IPS-15b (cell line): ENCODE measurements around the gene UTS2R.

Experiments
- H3K27me3 ChIP-seq: one replicate; pipeline ENCODE4 v1.6.1; 2013; ENCODE audit warnings: low read length; ENCODE audit not compliant: control insufficient read depth, insufficient read depth
- H3K36me3 ChIP-seq: one replicate; pipeline ENCODE4 v1.6.1; 2013; ENCODE audit warnings: low read length; ENCODE audit not compliant: control insufficient read depth, insufficient read depth
- H3K4me1 ChIP-seq: one replicate; pipeline ENCODE4 v1.6.1; 2013; ENCODE audit warnings: mild to moderate bottlenecking, low read length; ENCODE audit not compliant: control insufficient read depth, insufficient read depth
- H3K4me3 ChIP-seq: one replicate; pipeline ENCODE4 v1.5.1; 2013; ENCODE audit warnings: low read depth, low read length
- H3K9ac ChIP-seq: one replicate; pipeline ENCODE4 v1.6.1; 2013; ENCODE audit warnings: low read depth, mild to moderate bottlenecking, low read length
- H3K9me3 ChIP-seq: one replicate; pipeline ENCODE4 v1.6.1; 2013; ENCODE audit warnings: mild to moderate bottlenecking, low read length; ENCODE audit not compliant: control insufficient read depth, insufficient read depth

UTS2R gene

DNA sequence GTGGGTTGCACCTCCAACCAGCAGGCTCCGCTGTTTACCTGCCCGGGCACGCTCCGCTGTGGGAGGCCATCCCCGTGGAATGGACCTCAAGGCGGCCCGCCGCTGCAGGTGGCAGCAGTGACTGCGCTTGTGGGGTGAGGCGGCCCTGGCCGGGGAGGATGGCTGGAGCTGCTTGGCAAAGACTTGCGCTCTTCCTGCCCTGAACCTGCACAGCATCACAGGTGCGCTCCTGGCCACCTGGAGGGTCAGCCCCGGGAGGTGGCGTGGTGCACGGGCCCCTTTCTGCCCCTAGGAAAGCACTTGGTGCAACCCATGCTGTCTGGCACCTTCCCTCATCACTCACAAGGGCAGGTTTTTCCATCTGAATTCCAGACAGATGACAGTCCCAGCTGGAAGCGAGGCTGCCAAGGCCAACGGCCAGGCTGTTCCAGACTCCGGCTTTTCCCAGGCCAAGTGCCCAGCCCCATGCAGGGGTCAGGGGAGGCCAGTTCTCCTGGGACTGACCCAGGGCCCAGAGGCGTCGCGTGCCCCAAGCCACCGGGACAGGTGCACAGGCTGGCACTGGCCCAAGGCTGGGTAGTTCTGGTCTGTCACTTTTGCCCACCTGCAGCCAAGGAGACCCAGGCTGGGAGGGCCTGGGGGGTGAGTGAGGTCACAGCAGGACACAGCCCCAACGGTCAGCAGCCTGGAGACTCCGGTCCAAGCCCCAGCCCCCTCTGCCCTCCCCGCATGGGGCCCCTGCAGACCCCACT is 13.3 kb downstream of the UTS2R start:
- H3K4me1 ChIP-seq, result no peaks in the 10 kb centered on the region

DNA sequence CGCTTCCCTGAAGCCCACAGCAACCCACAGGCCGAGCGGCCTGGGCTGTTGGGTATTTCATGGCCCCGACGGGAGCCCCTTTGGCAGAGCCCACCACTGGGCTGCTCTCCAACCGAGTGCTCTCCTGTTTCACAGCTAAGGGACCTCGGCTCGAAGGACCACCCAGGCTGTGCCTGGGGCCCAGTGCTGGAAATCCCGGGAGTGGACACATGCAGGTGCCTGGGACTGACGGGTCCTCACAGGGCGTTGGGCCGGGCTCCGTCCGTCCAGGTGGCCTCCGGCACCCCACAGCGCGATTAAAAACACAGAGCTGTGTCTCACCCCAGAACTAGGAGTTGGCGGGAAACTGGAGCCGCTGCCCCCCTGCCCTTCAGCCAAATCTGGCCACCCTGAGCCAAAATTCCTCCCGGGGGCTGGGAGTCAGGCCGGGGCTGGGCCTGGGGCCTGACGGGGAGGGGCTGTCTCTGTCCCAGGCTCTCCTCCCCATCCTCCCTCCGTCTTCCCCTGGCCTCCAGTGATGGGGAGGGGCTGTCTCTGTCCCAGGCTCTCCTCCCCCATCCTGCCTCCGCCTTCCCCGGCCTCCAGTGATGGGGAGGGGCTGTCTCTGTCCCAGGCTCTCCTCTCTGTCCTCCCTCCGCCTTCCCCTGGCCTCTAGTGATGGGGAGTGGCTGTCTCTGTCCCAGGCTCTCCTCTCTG is 14.1 kb downstream of the UTS2R start:
- Histone ChIP-seq H3K4me1 (no peaks in the 10 kb centered on the region), H3K9me3 (no peaks in the 10 kb centered on the region), H3K9ac (no peak overlapping the region), H3K27me3 (no peaks in the 10 kb centered on the region), H3K36me3 (peaks cover 6% of the 10 kb centered on the region), H3K4me3 (no peak overlapping the region)

More for the DNA sequence above, 13.3 kb downstream of the UTS2R start:
- Histone ChIP-seq H3K9ac (no peak overlapping the region), H3K4me3 (no peak overlapping the region), H3K36me3 (peaks cover under 1% of the 10 kb centered on the region), H3K27me3 (no peaks in the 10 kb centered on the region), H3K9me3 (no peaks in the 10 kb centered on the region)

DNA sequence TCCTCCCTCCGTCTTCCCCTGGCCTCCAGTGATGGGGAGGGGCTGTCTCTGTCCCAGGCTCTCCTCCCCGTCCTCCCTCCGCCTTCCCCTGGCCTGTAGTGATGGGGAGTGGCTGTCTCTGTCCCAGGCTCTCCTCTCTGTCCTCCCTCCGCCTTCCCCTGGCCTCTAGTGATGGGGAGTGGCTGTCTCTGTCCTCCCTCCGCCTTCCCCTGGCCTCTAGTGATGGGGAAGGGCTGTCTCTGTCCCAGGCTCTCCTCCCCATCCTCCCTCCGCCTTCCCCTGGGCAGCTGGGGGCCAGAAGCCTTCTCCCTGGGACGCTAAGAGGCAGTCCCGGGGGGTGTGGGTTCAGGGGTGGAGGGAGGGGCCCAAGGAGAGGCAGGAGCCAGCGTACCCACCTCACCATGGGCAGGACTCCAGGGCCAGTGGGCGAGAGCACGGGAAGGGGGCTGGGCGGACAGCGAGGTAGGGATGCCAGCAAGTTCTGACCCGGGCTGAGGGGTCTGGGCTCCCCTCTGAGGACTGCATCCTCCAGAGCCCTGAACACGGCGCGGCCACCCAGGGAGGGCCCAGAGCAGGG is 14.8 kb downstream of the UTS2R start:
- Histone ChIP-seq H3K4me1 (no peaks in the 10 kb centered on the region), H3K36me3 (peaks cover 6% of the 10 kb centered on the region), H3K4me3 (no peak overlapping the region), H3K9ac (no peak overlapping the region), H3K27me3 (no peaks in the 10 kb centered on the region), H3K9me3 (no peaks in the 10 kb centered on the region)

DNA sequence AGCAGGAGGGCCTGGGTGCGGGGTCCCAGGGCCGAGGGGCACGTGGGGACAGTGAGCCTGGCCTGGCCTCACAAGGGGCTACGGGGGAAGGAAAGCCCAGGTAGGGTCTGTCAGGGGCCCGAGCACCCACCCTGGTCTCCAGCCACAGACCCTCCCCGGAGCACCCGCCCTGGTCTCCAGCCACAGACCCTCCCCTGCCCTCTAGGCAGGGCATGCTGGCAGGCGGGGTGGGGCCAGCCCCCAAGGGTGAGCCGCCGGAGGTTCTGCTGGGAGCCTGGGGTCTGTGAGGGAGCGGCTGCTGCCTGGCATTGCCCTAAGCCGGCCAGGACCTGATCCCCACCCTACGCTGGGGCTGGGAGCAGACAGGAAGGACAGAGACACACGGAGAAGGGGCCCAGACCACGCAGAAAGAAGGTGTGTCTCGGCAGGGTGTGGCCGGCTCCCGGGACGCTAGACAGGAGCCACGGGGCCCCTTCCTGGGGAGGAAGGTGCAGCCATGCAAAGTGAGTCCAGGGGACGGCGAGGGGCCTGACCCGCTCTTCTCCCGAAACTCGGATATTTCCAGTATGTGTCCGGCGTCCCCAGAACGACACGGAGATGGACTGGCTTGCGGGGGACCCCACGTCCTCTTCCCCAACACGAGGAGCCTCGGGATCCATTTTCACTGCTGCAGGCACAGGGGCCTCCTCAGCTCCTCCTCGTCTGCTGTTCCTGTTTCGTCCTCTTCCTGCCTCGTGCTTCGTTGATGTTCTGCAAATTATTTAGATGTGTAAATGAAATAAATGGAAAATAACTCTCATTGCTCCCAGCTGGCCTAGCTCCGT is 15.5 kb downstream of the UTS2R start:
- peaks cover 8% of the 10 kb centered on the region for H3K36me3 ChIP-seq
- H3K4me3 ChIP-seq, result no peak overlapping the region
- no peaks in the 10 kb centered on the region for H3K27me3 ChIP-seq
- no peaks in the 10 kb centered on the region for H3K9me3 ChIP-seq
- H3K4me1 ChIP-seq, result no peaks in the 10 kb centered on the region
- no peak overlapping the region for H3K9ac ChIP-seq

DNA sequence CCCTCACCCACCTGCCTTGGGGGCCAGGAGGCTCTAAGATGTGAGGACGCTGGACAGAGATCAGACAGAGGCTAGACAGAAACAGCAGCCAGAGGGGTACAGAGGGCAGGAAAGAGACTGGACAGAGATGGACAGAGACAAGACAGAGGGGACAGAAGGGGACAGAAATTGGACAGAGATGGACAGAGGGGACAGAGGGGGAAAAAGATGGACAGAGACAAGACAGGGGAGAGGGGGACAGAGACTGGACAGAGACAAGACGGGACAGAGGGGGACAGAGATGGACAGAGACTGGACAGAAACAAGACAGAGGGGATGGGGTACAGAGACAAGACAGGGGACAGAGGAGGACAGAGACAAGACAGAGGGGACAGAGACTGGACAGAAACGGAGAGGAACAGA is 16.1 kb downstream of the UTS2R start:
- Histone ChIP-seq H3K4me3 (no peak overlapping the region), H3K9me3 (no peaks in the 10 kb centered on the region), H3K27me3 (no peaks in the 10 kb centered on the region), H3K36me3 (peaks cover 8% of the 10 kb centered on the region), H3K4me1 (no peaks in the 10 kb centered on the region), H3K9ac (no peak overlapping the region)

DNA sequence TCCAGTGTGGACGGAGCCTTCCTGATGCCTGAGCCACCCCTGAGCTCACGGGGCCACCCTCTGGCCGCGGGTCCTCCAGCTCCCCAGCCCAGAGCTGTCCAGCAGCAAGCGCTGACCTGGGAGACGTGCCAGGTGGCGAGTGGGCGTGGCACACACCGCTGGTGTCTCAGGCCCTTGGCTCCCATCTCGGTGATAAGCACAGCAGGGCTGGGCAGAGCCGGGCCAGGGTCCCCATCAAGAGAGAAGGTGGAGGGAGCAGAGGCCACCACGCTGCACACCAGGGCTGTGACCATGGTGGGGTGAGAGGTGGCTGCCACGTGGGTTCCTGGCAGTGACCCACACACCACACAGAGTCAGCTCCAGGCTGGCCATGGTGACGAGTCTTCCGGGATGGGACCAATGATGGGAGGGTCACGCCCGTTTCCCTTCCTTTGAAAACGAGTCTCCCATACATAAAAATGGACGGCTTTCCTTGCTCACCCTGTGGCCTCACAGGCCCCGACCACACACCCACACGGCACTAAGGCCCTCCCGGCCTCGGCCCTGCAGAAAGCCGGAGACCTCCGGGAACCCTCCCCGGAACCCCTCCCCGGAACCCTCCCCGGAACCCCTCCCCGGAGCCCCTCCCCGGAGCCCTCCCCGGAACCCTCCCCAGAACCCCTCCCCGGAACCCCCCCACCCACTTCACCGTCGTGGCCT is 16.8 kb downstream of the UTS2R start:
- Histone ChIP-seq H3K4me3 (no peak overlapping the region), H3K36me3 (peaks cover 15% of the 10 kb centered on the region), H3K27me3 (no peaks in the 10 kb centered on the region), H3K4me1 (no peaks in the 10 kb centered on the region), H3K9ac (no peak overlapping the region), H3K9me3 (no peaks in the 10 kb centered on the region)

DNA sequence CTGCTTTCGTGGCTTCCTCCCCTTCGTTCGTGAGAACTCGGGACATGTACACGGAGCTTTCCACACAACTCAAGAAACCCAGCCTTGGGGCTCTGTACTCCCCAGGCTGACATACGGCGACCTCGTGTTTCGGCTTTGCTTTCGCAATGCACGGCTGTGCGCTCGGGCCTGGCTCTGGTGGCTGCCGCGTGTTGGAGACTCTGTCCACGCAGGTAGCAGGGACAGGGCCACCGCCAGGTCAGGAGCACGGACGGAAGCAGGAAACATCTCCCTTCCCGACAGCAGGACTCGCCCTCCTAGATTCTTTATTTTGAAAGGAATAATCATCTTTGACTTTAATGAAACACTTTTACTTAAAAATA is 17.3 kb downstream of the UTS2R start:
- no peaks in the 10 kb centered on the region for H3K9me3 ChIP-seq
- H3K4me1 ChIP-seq, result no peaks in the 10 kb centered on the region
- peaks cover 16% of the 10 kb centered on the region for H3K36me3 ChIP-seq
- H3K4me3 ChIP-seq, result no peak overlapping the region
- H3K27me3 ChIP-seq, result no peaks in the 10 kb centered on the region
- H3K9ac ChIP-seq, result no peak overlapping the region

DNA sequence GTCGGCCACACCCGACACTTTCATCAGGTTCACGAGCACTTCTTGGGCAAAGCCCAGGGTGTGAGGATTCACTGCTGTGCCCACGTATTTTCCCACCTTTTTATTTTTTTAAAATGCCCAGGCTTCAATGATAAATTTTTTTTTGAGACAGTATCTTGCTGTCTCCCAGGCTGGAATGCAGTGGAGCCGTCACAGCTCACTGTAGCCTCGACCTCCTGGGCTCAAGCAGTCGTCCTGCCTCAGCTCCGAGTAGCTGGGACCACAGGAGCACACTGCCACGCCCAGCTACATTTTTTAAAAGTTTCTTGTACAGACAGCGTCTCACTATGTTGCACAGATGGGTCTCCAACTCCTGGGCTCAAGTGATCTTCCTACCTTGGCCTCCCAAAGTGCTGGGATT is 17.8 kb downstream of the UTS2R start:
- Histone ChIP-seq H3K36me3 (peaks cover 16% of the 10 kb centered on the region), H3K4me1 (no peaks in the 10 kb centered on the region), H3K9ac (no peak overlapping the region)

DNA sequence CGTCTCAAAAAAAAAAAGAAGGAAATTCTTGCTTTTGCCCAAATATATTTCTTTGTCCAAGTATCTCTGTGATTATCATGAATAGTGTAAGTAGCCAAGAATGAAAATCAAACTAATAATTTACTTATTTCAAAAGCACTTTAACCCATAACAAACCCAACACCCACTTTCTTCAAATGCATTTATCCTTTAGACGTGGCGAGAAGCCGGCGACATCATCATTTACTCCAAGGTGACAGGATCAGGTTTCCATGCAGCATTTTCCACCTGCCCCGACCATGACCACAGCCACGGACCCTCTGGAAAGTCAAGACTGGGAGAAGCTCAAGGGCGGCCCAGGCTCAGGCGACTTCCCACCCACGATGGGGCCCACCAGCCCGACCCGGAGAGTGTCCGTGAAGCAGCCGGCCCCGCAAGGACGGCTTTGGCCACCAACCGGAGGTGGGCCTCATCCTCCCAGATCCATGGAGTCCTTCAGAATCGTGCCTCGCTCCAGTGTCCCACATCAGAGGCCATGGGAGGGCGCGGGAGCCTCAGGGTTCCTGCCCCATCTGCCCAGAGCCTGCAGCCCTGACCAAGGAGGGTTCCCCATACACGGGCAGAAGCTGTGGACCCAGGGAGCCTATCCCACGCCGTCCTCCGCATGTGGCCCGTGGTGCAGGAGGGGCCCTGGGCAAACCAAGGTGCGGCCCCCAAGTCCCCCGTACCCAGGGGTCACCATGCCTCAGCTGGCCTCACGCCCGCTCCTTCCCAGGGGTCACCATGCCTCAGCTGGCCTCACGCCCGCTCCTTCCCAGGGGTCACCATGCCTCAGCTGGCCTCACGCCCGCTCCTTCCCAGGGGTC is 18.7 kb downstream of the UTS2R start:
- no peaks in the 10 kb centered on the region for H3K4me1 ChIP-seq
- no peak overlapping the region for H3K9ac ChIP-seq

More for the DNA sequence above, 17.8 kb downstream of the UTS2R start:
- Histone ChIP-seq H3K9me3 (no peaks in the 10 kb centered on the region), H3K27me3 (no peaks in the 10 kb centered on the region), H3K4me3 (no peak overlapping the region)

DNA sequence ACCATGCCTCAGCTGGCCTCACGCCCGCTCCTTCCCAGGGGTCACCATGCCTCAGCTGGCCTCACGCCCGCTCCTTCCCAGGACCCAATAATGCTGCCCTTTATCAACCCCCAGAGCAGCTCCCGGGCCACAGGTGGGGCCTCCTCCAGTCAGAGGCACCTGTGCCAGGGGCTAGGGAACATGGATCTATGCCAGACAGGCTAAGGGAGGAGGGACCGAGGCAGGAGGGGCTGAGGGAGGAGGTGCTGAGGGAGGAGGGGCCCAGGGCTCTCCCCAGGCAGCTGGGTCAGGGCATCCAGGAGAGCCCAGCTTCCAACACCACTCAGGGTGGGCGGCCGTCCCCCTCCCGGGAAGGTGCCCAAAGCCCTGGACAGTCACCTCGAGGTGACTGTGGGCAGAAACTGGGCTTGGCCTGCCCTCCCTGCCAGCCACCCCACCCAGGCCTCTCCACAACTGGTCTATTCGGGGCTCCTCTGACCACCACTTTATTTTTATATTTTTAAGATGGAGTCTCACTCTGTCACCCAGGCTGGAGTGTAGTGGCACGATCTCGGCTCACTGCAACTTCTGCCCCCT is 19.4 kb downstream of the UTS2R start:
- no peaks in the 10 kb centered on the region for H3K9me3 ChIP-seq
- H3K36me3 ChIP-seq, result peaks cover 16% of the 10 kb centered on the region
- H3K9ac ChIP-seq, result no peak overlapping the region
- no peaks in the 10 kb centered on the region for H3K27me3 ChIP-seq
- no peaks in the 10 kb centered on the region for H3K4me1 ChIP-seq
- no peak overlapping the region for H3K4me3 ChIP-seq

More for the DNA sequence above, 18.7 kb downstream of the UTS2R start:
- Histone ChIP-seq H3K4me3 (no peak overlapping the region), H3K27me3 (no peaks in the 10 kb centered on the region), H3K36me3 (peaks cover 16% of the 10 kb centered on the region), H3K9me3 (no peaks in the 10 kb centered on the region)
